ENCODE data around the gene JPH2.
"Not testable (repeated sequence)": the region's sequence is repeated elsewhere in the genome, so short reads cannot be mapped to it uniquely, and the experiment has no call there.

The JPH2 gene

DNA sequence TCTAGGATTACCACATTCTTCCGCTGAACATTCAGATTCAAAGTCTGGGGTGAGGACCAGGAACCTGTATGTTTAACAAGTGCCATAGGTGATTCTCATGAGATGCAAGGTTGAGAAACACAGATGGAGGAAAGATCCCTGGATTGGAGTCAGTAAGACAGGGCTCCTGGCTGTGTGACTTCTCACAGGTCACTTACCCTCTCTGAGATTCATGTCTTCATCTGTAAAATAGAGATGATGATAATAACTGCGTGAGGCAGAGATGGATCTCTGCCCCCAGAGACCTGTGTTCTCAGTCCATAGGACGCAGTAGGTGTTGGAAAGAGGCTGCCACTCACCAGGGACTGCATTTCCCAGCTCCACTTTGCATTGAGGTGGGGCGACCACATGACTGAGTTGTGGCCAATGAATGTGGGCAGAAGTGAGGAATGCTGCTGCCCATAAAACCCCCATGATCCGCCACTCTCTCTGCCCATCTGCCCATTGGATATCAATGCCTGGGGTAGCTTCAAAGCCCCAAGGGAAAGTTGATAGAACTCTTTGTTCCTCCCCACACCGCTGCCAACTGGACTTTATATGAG lies 46.5 kb upstream of the JPH2 start:
- no peak for DNase-seq (ENCODE audit: low read depth in 1 of 2, low spot score in 1 of 2)

DNA sequence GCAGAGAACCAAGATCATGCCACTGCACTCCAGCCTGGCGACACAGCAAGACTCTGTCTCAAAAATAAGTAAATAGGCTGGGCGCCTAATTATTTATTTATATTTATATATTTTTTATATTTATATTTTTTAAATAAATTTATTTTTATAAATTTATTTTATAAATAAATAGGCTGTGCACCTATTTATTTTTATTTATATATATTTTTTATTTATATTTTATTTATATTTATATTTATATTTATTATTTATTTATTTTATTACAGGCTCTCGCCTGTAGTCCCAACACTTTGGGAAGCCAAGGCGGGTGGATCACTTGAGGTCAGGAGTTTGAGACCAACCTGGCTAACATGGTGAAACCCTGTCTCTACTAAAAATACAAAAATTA lies 45.5 kb upstream of the JPH2 start:
- not testable (repeated sequence) for DNase-seq (ENCODE audit: low read depth in 1 of 2, low spot score in 1 of 2); H3K27ac ChIP-seq (replicated peaks); H3K4me3 ChIP-seq (replicated peaks; ENCODE audit: insufficient read depth, low read length); H3K27me3 ChIP-seq (ENCODE audit: insufficient read depth, poor library complexity, severe bottlenecking)

More for the DNA sequence above, 46.5 kb upstream of the JPH2 start:
- Histone ChIP-seq H3K27ac (replicated peaks) (no peak overlapping the region), H3K27me3 (ENCODE audit: insufficient read depth, poor library complexity, severe bottlenecking) (no peaks in the 10 kb centered on the region), H3K4me3 (replicated peaks; ENCODE audit: insufficient read depth, low read length) (no peak overlapping the region)
- TF ChIP-seq, protein P1, sequence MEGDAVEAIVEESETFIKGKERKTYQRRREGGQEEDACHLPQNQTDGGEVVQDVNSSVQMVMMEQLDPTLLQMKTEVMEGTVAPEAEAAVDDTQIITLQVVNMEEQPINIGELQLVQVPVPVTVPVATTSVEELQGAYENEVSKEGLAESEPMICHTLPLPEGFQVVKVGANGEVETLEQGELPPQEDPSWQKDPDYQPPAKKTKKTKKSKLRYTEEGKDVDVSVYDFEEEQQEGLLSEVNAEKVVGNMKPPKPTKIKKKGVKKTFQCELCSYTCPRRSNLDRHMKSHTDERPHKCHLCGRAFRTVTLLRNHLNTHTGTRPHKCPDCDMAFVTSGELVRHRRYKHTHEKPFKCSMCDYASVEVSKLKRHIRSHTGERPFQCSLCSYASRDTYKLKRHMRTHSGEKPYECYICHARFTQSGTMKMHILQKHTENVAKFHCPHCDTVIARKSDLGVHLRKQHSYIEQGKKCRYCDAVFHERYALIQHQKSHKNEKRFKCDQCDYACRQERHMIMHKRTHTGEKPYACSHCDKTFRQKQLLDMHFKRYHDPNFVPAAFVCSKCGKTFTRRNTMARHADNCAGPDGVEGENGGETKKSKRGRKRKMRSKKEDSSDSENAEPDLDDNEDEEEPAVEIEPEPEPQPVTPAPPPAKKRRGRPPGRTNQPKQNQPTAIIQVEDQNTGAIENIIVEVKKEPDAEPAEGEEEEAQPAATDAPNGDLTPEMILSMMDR (IDR thresholded peaks at IDR 0.05; ENCODE audit: insufficient read depth, low read length) = no peak
- TF ChIP-seq, protein P2, sequence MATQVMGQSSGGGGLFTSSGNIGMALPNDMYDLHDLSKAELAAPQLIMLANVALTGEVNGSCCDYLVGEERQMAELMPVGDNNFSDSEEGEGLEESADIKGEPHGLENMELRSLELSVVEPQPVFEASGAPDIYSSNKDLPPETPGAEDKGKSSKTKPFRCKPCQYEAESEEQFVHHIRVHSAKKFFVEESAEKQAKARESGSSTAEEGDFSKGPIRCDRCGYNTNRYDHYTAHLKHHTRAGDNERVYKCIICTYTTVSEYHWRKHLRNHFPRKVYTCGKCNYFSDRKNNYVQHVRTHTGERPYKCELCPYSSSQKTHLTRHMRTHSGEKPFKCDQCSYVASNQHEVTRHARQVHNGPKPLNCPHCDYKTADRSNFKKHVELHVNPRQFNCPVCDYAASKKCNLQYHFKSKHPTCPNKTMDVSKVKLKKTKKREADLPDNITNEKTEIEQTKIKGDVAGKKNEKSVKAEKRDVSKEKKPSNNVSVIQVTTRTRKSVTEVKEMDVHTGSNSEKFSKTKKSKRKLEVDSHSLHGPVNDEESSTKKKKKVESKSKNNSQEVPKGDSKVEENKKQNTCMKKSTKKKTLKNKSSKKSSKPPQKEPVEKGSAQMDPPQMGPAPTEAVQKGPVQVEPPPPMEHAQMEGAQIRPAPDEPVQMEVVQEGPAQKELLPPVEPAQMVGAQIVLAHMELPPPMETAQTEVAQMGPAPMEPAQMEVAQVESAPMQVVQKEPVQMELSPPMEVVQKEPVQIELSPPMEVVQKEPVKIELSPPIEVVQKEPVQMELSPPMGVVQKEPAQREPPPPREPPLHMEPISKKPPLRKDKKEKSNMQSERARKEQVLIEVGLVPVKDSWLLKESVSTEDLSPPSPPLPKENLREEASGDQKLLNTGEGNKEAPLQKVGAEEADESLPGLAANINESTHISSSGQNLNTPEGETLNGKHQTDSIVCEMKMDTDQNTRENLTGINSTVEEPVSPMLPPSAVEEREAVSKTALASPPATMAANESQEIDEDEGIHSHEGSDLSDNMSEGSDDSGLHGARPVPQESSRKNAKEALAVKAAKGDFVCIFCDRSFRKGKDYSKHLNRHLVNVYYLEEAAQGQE (IDR thresholded peaks at IDR 0.05; ENCODE audit: insufficient replicate concordance, low read depth) = no peak
- TF ChIP-seq GABPA (IDR thresholded peaks at IDR 0.05; ENCODE audit: low read depth) = no peak
- no peak for TF ChIP-seq POLR2AphosphoS5 (IDR thresholded peaks at IDR 0.05; ENCODE audit: low read depth)
- no peak for TF ChIP-seq SPI1 (IDR thresholded peaks at IDR 0.05; ENCODE audit: borderline replicate concordance, low read depth)

DNA sequence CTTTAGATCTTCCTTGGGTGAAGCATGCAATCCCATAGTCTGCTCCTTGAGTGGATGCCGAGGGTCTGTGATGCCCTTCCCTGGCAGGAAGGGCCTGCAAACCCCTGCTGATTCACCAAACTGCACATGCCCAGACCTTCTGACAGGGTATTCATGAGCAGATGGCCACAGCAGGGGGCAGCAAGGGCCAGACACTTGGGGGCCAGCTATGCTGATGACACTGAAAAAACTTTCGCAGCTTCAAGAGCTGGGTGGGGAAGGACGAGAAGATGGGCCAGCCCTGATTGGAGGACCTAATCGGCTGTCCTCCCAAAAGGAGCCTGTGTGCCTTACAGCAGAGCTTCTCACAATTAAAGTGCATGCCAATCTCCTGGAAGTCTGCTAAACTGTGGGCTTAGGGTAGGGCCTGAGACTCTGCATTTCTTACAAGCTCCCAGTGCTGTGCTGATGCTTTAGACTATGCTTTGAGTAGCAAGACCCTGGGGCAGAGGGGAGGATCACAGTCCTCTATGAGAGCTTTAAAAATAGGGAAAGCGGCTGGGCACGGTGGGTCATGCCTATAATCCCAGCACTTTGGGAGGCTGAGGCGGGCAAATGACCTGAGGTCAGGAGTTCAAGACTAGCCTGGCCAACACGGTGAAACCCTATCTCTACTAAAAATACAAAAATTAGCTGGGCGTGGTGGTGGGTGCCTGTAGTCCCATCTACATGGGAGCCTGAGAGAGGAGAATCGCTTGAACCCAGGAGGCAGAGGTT lies 44.9 kb upstream of the JPH2 start:
- no peak overlapping the region for H3K27ac ChIP-seq (replicated peaks)
- TF ChIP-seq, protein P1 (IDR thresholded peaks at IDR 0.05; ENCODE audit: insufficient read depth, low read length) = no peak
- H3K27me3 ChIP-seq (ENCODE audit: insufficient read depth, poor library complexity, severe bottlenecking) = no peaks in the 10 kb centered on the region
- H3K4me3 ChIP-seq (replicated peaks; ENCODE audit: insufficient read depth, low read length) = no peak overlapping the region
- DNase-seq (ENCODE audit: low read depth in 1 of 2, low spot score in 1 of 2) = no peak

DNA sequence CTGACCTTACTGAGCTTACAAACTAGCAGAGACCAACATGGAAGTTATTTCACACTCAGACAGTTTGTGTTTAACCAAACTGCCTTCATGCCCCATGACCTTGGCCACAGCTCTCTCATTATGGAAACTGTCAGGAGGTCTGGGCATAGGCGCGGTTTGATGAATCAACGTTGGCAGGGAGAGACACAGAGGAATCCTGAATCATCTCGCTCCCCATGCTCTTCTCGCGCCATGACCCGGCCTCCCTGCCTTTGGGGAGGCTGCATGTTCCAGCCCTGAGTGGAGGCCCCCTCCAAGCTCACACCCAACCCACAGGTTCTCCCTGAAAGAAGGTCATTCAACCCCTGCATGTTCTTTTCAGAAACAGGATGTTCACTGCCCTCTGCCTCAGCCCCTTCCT lies 44.2 kb upstream of the JPH2 start:
- Histone ChIP-seq H3K27ac (replicated peaks) (no peak overlapping the region), H3K27me3 (ENCODE audit: insufficient read depth, poor library complexity, severe bottlenecking) (no peaks in the 10 kb centered on the region), H3K4me3 (replicated peaks; ENCODE audit: insufficient read depth, low read length) (no peak overlapping the region)
- TF ChIP-seq GABPA (IDR thresholded peaks at IDR 0.05; ENCODE audit: low read depth) = no peak
- TF ChIP-seq, protein P1 (IDR thresholded peaks at IDR 0.05; ENCODE audit: insufficient read depth, low read length) = no peak
- TF ChIP-seq SPI1 (IDR thresholded peaks at IDR 0.05; ENCODE audit: borderline replicate concordance, low read depth) = no peak
- TF ChIP-seq POLR2AphosphoS5 (IDR thresholded peaks at IDR 0.05; ENCODE audit: low read depth) = no peak
- TF ChIP-seq, protein P2 (IDR thresholded peaks at IDR 0.05; ENCODE audit: insufficient replicate concordance, low read depth) = no peak
- DNase-seq (ENCODE audit: low read depth in 1 of 2, low spot score in 1 of 2) = no peak

Data from HL-60 (cell line).